Memory B cell (primary cell): ENCODE results near the gene AIG1.
"Not testable (repeated sequence)": the region's sequence is repeated elsewhere in the genome, so short reads cannot be mapped to it uniquely, and the experiment has no call there.

ENCODE experiments used
- ATAC-seq: fragments of 150-1000 bp; cut with Tn5 transposase; 2 replicates; pipeline ENCODE4 v1.10.0; 2021; ENCODE audit warnings: low read depth, mild to moderate bottlenecking, moderate library complexity
- DNase-seq, 2 donors: peaks; one replicate each; pipeline ENCODE4 v3.0.0; 2022; ENCODE audit warnings: low spot score in 2 of 2
- H3K27ac Mint-ChIP-seq: one replicate; pipeline ENCODE4 v1.8.0; 2022; ENCODE audit warnings: mild to moderate bottlenecking, moderate library complexity, mixed read lengths
- H3K27me3 Mint-ChIP-seq: one replicate; pipeline ENCODE4 v1.8.0; 2022; ENCODE audit warnings: mixed read lengths
- H3K36me3 Mint-ChIP-seq: one replicate; pipeline ENCODE4 v1.8.0; 2022; ENCODE audit warnings: mild to moderate bottlenecking, mixed read lengths
- H3K4me1 Mint-ChIP-seq: one replicate; pipeline ENCODE4 v1.8.0; 2022; ENCODE audit warnings: mixed read lengths
- H3K4me3 Mint-ChIP-seq: one replicate; pipeline ENCODE4 v1.8.0; 2022; ENCODE audit warnings: mild to moderate bottlenecking, moderate library complexity, mixed read lengths
- H3K9me3 Mint-ChIP-seq: one replicate; pipeline ENCODE4 v1.8.0; 2022; ENCODE audit warnings: mixed read lengths

The AIG1 gene

DNA sequence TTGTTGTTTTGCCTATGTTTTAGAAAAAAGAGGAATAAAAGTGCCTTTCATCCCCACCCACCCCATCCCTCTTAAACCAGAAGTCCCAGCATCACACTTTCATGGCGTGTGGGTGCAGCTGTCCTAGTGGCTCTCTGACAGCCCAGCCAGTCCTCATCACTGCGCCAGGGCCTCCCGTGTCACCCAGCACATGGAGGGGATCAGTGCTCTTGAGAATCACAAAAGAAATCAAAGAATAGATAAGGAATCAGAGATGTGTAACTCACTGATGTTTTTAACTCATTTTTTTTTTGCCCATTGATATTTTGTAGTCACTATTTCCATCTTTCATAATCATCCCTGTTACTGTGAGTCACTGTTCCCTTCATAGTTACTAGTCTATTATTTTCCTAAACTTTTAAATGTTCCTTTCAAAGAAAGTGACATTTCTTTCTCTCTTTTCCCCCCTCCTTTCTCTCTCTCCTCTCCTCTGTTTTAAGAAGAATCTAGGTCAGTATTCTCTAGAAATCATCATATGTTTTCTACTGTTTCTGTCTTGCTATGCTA is 78.6 kb downstream of the AIG1 start:
- no peaks in the 10 kb centered on the region for H3K27me3 Mint-ChIP-seq
- H3K4me3 Mint-ChIP-seq = no peak overlapping the region
- no peaks in the 10 kb centered on the region for H3K4me1 Mint-ChIP-seq
- H3K9me3 Mint-ChIP-seq = peaks cover 6% of the 10 kb centered on the region
- DNase-seq (no peak), ATAC-seq (no peak)
- H3K36me3 Mint-ChIP-seq = peaks cover 36% of the 10 kb centered on the region
- H3K27ac Mint-ChIP-seq = no peak overlapping the region

DNA sequence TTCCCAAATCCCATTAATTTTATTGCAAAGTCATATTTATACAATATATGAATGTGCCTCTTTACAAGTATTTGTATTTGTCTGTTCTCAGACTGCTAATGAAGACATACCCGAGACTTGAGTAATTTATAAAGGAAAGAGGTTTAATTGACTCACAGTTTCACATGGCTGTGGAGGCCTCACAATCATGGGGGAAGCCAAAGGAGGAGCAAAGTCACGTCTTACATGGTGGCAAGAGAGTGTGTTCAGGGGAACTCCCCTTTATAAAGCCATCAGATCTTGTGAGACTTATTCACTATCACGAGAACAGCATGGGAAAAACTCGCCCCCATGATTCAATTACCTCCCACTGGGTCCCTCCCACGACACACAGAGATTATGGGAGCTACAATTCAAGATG is 79.2 kb downstream of the AIG1 start:
- not testable (repeated sequence) for H3K4me1 Mint-ChIP-seq, H3K4me3 Mint-ChIP-seq, H3K27ac Mint-ChIP-seq, DNase-seq, ATAC-seq, H3K9me3 Mint-ChIP-seq, H3K27me3 Mint-ChIP-seq
- peaks cover 36% of the 10 kb centered on the region for H3K36me3 Mint-ChIP-seq

DNA sequence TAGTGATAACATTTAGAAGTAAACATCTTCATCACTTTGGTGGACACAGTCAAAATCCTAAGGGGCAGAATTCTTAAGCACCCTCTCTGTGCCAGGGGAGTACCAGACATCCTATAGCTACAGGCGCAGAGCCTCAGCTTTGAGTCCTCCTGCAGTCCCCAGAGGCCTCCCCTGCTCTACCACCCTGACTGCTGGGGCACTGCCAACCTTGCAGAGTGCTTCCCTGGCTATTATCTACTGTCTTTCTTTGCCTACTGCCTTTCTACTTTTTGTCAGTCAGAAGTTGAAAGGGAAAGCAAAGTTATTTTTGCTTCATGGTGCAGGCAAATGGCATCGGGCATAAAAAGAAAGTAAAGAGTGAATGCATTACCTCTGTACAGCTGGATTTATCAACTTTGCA is 80.1 kb downstream of the AIG1 start:
- Mint-ChIP-seq H3K36me3 (peaks cover 41% of the 10 kb centered on the region), H3K27me3 (no peaks in the 10 kb centered on the region), H3K4me1 (no peaks in the 10 kb centered on the region), H3K9me3 (peaks cover 6% of the 10 kb centered on the region), H3K4me3 (no peak overlapping the region), H3K27ac (no peak overlapping the region)
- ATAC-seq (no peak), DNase-seq (no peak)

DNA sequence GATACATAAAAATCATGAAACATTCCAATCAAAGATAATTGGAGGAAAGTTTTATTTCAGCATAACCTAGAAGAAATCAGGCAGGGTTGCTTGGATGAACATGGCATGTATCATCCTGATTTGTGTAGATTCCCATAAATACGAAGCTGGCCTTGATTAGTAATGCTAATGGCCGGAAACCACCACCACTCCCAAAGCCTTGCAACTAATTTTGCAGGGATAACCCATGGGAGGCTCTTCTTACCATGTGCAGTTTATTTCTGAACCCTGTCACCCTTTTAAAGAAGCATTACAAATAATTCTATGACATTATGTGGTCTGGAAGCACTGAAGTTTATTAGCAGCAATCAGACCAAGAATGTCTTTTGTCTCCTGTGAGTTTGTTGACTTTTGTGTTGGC is 80.8 kb downstream of the AIG1 start:
- no peak for ATAC-seq
- Mint-ChIP-seq H3K27me3 (no peaks in the 10 kb centered on the region), H3K27ac (no peak overlapping the region), H3K36me3 (peaks cover 43% of the 10 kb centered on the region), H3K4me1 (no peaks in the 10 kb centered on the region), H3K4me3 (no peak overlapping the region), H3K9me3 (peaks cover 6% of the 10 kb centered on the region)
- no peak for DNase-seq

DNA sequence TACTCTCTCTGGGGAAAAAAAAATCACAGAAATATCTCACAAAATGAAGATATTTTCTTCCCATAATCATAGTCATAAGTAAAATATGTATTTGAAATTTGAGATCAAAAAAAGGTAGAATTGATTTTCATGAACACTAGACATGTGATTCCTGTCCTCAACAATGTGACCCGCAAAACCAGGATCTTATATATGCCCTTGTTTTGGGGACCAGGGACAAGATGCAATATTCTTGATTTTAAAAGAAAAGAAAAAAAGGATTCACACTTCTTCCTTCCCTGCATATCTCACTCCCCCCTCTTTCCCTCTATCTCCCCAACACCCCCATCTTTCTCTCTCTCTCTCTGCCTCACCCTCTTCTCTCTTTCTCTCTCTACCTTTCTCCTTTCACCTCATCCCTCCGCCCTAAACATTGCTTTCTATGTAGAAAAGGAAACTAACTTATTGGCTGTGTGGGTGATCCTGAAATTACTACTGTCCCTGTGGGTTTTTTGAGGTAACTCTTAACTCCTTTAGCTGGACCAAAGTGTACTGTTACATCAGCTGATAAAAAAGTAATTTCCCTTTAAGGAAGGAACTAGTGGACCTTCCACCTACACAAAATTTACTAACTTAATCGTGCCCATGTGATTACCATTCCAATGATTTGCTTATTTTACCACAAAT is 85.6 kb downstream of the AIG1 start:
- H3K4me3 Mint-ChIP-seq = no peak overlapping the region

DNA sequence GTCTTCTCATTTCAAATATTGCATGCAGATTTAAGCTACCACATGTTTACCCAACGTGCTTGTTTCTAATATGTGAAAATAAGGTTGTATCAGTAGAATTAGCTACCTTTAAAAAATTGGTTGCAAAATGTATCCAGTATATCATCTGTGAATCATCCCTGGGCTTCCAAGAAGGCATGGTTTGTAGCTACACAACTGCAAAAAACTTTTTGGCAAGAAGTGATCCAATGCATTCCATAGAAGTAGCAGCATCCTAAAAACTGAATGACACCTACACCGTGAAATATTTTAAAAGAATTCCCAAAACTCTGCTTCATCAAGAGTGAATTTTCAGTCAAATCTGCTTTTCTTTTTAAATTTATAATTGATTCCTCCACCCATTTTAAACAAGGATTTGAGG is 89.1 kb downstream of the AIG1 start:
- Mint-ChIP-seq H3K4me3 (no peak overlapping the region), H3K9me3 (no peaks in the 10 kb centered on the region), H3K4me1 (no peaks in the 10 kb centered on the region), H3K36me3 (peaks cover 16% of the 10 kb centered on the region), H3K27me3 (no peaks in the 10 kb centered on the region), H3K27ac (no peak overlapping the region)
- DNase-seq = no peak
- ATAC-seq = no peak

More for the DNA sequence above, 85.6 kb downstream of the AIG1 start:
- Mint-ChIP-seq H3K27me3 (no peaks in the 10 kb centered on the region), H3K9me3 (no peaks in the 10 kb centered on the region), H3K27ac (peak overlapping the region; percentile 12), H3K4me1 (no peaks in the 10 kb centered on the region), H3K36me3 (peaks cover 15% of the 10 kb centered on the region)
- ATAC-seq = no peak
- no peak for DNase-seq

DNA sequence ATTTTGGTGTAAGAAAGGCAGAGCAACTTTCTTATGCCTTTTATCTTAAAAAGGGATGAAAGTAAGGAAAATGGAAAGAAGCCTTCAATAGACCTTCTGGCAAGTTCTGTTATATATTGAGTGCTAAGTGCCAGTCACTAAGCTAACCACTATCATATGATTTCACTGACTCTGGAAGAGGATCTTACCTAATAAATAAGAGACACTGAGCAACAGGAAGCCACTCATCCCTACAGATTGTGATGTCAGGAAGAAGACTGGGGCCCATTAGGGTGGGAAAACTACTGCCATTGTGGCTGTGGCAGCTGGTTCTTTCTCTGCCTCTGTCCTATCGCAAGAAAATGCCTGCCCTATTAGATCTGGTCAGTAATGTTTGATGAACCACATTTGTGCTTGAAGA is 89.6 kb downstream of the AIG1 start:
- Mint-ChIP-seq H3K9me3 (no peaks in the 10 kb centered on the region), H3K27ac (no peak overlapping the region), H3K27me3 (no peaks in the 10 kb centered on the region), H3K36me3 (peaks cover 15% of the 10 kb centered on the region), H3K4me1 (no peaks in the 10 kb centered on the region), H3K4me3 (no peak overlapping the region)
- ATAC-seq = no peak
- no peak for DNase-seq

DNA sequence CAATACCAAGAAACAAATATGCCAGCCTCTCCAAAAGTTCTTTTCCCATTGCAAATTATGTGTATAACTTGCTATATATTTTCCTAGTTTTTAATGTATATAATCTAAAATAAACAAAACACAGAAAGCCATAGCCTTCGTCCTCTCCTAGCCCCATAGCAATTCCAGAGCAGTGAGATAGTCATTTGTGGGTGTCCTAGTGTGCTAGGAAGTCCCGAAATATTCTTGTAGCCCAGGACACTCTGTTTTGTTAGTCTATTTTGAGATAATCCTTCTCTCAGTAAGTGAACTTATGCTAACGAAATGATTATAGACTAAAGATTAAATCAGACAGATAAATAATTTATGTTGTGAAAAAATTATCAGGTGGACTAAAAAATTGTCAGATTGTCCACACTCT is 90.7 kb downstream of the AIG1 start:
- Mint-ChIP-seq H3K27me3 (no peaks in the 10 kb centered on the region), H3K36me3 (peaks cover 14% of the 10 kb centered on the region), H3K9me3 (no peaks in the 10 kb centered on the region), H3K27ac (no peak overlapping the region), H3K4me1 (no peaks in the 10 kb centered on the region), H3K4me3 (no peak overlapping the region)
- ATAC-seq (no peak), DNase-seq (no peak)

DNA sequence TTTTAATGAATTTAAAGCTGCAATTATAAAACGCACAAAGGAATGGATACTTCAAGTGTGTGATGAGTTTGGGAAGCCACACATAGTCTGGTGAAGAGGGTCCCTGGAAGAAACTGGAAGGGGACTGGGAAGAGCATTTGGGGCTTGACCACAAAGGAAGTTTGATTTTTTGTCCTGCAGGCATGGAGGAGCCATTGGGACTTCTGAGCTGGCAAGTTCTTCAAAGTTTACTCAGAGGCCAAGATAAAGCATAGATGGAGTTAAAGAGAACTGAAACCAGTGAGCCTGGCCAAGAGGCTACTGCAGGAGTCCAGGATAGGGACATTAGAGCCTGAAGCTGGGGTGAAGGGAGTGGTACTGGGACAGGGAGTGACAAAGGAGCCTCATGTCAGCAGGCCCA is 95.0 kb downstream of the AIG1 start:
- ATAC-seq (no peak), DNase-seq (no peak)
- H3K9me3 Mint-ChIP-seq = no peaks in the 10 kb centered on the region
- no peaks in the 10 kb centered on the region for H3K27me3 Mint-ChIP-seq
- H3K4me3 Mint-ChIP-seq = no peak overlapping the region
- H3K4me1 Mint-ChIP-seq = peaks cover 5% of the 10 kb centered on the region
- H3K36me3 Mint-ChIP-seq = peaks cover 7% of the 10 kb centered on the region
- no peak overlapping the region for H3K27ac Mint-ChIP-seq

DNA sequence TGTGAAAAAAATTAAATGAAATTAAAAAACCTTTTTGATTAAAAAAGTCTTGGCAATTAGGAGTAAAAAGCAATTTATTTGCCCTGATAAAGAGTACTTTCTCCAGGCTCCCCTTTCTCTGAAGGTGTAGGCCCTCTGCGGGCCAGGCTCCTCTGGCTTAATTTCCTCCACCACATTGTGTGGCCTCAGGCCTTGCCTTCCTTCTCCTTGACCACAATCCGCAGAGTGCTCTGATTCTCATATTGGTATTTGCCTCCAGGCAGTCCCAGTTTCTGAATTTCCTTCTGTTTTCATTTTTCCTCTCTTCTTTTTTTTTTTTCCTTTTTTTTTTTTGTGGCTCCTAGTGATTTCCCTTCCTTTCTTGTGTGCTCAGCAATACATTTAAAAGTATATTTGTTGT is 96.4 kb downstream of the AIG1 start:
- DNase-seq (no peak), ATAC-seq (no peak)
- Mint-ChIP-seq H3K27ac (no peak overlapping the region), H3K9me3 (no peaks in the 10 kb centered on the region), H3K36me3 (peaks cover 7% of the 10 kb centered on the region), H3K4me1 (peaks cover 5% of the 10 kb centered on the region), H3K4me3 (no peak overlapping the region), H3K27me3 (no peaks in the 10 kb centered on the region)

DNA sequence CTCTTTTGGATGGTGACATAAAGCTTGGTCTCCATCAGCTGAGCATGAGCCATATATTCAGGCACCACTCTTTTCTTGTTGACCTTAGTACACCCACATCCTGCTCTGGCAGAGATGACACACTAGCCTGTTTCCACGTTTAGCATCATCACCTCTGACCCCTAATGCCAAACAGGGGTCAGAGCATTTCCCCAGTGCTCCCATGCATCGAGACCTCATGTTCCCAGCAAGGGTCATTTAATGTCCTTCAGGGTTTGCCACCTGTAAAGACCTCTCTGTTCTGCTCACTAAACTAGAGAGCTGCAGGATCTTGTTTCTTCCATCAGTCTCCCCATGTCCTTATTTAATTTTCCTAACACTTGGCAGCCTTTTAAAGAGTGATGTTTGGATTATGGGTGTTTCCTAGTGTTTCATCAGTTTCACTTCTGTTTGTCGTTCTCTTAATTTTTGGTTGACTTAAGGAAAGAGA is 97.5 kb downstream of the AIG1 start:
- DNase-seq (no peak), ATAC-seq (no peak)
- peaks cover 5% of the 10 kb centered on the region for H3K4me1 Mint-ChIP-seq
- H3K27ac Mint-ChIP-seq = no peak overlapping the region
- peaks cover 7% of the 10 kb centered on the region for H3K36me3 Mint-ChIP-seq
- H3K4me3 Mint-ChIP-seq = no peak overlapping the region
- H3K9me3 Mint-ChIP-seq = no peaks in the 10 kb centered on the region
- no peaks in the 10 kb centered on the region for H3K27me3 Mint-ChIP-seq

DNA sequence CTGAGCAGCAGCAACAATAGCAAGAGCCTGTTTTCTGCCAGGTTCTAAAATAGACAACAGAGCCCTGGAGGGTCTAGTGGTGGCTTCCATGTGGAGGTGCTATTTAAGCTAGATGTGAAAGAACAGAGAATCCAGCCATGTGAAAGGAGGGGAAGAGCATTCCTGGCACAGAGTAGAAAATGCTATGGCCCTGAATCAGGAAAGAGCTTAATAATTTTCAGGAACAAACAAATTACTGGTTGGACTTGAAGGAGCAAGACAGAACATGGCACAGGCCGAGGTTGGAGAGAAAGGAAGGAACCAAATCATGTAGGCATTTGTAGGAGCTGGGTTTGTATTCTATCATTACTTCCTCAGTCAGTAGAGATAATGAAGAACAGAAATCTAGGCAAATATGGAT is 98.3 kb downstream of the AIG1 start:
- Mint-ChIP-seq H3K4me1 (peaks cover 5% of the 10 kb centered on the region), H3K27me3 (no peaks in the 10 kb centered on the region)

DNA sequence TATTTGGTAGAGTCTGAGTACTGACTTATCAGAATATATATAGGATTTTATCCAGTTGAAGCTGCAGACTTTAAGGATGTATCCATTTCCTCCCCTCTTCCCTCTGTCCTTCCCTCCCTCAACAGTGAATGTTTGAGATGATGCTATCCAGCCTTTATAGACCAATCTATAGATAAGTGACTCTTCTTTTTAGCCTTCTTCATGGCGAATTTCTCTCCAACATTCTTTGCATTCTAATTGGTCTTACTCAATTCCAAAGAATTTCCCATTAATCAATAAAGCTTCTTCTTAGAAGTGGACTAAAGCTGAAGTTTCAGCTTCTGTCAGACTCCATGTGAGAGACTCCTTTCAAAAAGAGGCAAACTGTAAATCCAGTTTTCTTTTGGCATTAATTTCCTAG is 99.3 kb downstream of the AIG1 start:
- DNase-seq = no peak
- Mint-ChIP-seq H3K9me3 (no peaks in the 10 kb centered on the region), H3K27me3 (no peaks in the 10 kb centered on the region), H3K4me3 (no peak overlapping the region), H3K4me1 (peaks cover 5% of the 10 kb centered on the region), H3K36me3 (peaks cover 8% of the 10 kb centered on the region), H3K27ac (no peak overlapping the region)
- no peak for ATAC-seq

More for the DNA sequence above, 98.3 kb downstream of the AIG1 start:
- ATAC-seq = no peak
- Mint-ChIP-seq H3K4me3 (no peak overlapping the region), H3K9me3 (no peaks in the 10 kb centered on the region), H3K27ac (no peak overlapping the region), H3K36me3 (peaks cover 7% of the 10 kb centered on the region)
- no peak for DNase-seq

DNA sequence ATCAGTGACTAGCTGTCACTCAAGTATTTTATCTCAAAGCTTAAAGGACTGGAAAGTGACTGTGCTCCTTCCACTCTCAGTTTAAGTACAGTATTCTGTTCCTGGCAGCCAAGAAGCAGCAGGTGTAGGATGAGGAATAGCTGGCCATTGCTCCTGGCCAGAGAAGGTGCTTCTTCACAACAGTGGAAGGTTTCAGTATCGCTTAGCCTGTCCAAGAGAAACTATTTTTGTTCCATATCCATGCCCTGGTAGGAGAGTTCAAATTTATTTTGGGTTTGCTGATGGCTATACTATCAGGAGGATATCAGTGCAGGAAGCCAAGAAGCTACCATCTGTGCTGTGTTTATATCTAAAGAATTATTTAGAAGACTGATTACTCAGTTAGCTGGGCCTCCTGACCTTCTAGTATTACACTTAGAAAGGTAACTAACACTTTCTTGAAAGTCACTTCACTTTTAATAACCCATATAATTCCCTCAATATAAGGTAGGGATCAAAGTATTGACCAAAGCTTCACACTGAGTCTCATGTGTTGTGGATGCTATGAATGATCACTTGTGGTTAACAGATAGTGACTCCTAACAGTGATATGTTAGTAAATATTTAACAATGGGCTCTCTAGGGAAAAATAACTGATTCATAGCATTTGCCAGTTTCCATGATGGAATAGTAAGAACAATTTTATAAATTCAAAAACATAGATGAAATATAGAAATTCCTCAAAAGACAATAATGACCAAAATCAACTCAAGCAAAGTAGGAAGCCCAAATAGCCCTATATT is 99.9 kb downstream of the AIG1 start:
- Mint-ChIP-seq H3K36me3 (peaks cover 8% of the 10 kb centered on the region), H3K27me3 (no peaks in the 10 kb centered on the region), H3K4me1 (peaks cover 5% of the 10 kb centered on the region), H3K9me3 (no peaks in the 10 kb centered on the region), H3K27ac (no peak overlapping the region), H3K4me3 (no peak overlapping the region)
- DNase-seq = no peak
- ATAC-seq = no peak
